Measurements from ENCODE around the gene RBM39. TPM values are rescaled to one million over a fixed set of nuclear protein-coding genes. Genes with fewer than 3 reads are reported as not detected.
"Not testable (repeated sequence)": the region's sequence is repeated elsewhere in the genome, so short reads cannot be mapped to it uniquely, and the experiment has no call there.

RBM39 gene
- total and polyA plus RNA-seq, 7 donors: 93.0 to 171 (median 136) TPM

GRCh38 chr20:35721219-35721618 is 20.8 kb downstream of the RBM39 start:
- Histone ChIP-seq H3K4me3 (no peak overlapping the region), H3K9me3 (no peaks in the 10 kb centered on the region), H3K4me1 (peaks cover 73% of the 10 kb centered on the region), H3K27ac (peak overlapping the region; percentile 25), H3K27me3 (ENCODE audit: insufficient read depth in 3 of 3, low read length in 2 of 3) (no peaks in the 10 kb centered on the region), H3K36me3 (ENCODE audit: insufficient read depth in 1 of 2, low read depth in 1 of 2) (peaks cover 14 to 100% of the 10 kb centered on the region in 2 donors)
- no peak for TF ChIP-seq CTCF (IDR thresholded peaks at IDR 0.05)
- 92 to 98% (median 93%) methylated on average over 3 of the region's 3 CpGs for WGBS, 3 donors
- intact Hi-C loops (cut with DNase I): no loop called here
- DNase-seq (no peak), ATAC-seq (no peak)

DNA sequence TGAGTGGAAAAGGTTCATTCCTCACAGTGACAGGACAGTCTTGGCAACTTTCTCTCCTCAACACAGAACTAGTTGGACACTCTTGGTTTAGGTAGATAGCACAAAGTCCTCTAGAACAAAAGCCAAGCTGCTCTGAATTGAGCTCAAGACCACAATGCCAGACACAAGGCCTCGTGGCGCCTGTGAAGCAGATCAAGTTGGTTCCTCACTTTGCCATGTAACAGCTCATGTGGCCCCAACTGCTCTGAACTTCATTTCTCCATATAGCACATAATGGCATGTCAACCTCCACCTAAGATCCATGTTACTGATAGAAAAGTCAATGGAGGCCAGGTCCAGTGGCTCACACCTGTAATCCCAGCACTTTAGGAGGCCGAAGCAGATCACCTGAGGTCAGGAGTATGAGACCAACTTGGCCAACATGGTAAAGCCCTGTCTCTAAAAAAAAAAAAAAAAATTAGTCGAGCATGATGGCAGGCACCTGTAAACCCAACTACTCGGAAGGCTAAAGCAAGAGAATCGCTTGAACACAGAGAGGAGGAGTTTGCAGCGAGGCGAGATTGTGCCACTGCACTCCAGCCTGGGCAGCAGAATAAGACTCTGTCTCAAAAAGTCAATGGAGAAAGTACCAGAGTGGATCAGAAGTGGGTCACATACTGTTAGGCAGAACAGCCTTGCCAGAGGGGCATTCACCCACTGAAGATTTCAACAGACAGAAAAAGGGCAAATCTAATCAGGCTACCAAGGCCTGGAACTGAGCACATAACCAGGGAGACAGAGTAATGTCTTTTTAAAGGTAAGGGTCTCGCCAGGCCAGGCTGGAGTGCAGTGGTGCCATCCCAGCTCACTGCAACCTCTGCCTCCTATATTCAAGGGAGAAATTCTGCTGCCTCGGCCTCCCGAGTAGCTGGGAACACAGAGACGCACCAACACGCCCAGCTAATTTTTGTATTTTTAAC is 21.6 kb downstream of the RBM39 start:
- TF ChIP-seq CTCF (IDR thresholded peaks at IDR 0.05): no peak
- H3K27me3 ChIP-seq (ENCODE audit: insufficient read depth in 3 of 3, low read length in 2 of 3): no peaks in the 10 kb centered on the region
- intact Hi-C loops (cut with DNase I): no loop called here
- DNase-seq (no peak), ATAC-seq (no peak)
- WGBS, 3 donors: 88 to 93% (median 88%) methylated on average over 13 of the region's 13 CpGs
- peak overlapping the region; percentile 57 for H3K27ac ChIP-seq
- H3K36me3 ChIP-seq (ENCODE audit: insufficient read depth in 1 of 2, low read depth in 1 of 2): peaks cover 16 to 100% of the 10 kb centered on the region in 2 donors
- no peak overlapping the region for H3K4me3 ChIP-seq
- peaks cover 78% of the 10 kb centered on the region for H3K4me1 ChIP-seq
- no peaks in the 10 kb centered on the region for H3K9me3 ChIP-seq

GRCh38 chr20:35719717-35720116 is 22.3 kb downstream of the RBM39 start:
- Histone ChIP-seq H3K27me3 (ENCODE audit: insufficient read depth in 3 of 3, low read length in 2 of 3) (no peaks in the 10 kb centered on the region), H3K4me3 (no peak overlapping the region), H3K4me1 (peaks cover 83% of the 10 kb centered on the region), H3K9me3 (no peaks in the 10 kb centered on the region), H3K36me3 (ENCODE audit: insufficient read depth in 1 of 2, low read depth in 1 of 2) (peaks cover 13 to 100% of the 10 kb centered on the region in 2 donors), H3K27ac (peak overlapping the region; percentile 57)
- ATAC-seq (no peak), DNase-seq (no peak)
- WGBS, 3 donors: 34 to 53% (median 37%) methylated on average over 8 of the region's 8 CpGs
- TF ChIP-seq CTCF (IDR thresholded peaks at IDR 0.05): no peak
- intact Hi-C loops (cut with DNase I): loop anchor here in 1 of 2 donors (10.0 kb wide), 1 partner anchor 65 kb away; no protein-coding TSS in a partner anchor

DNA sequence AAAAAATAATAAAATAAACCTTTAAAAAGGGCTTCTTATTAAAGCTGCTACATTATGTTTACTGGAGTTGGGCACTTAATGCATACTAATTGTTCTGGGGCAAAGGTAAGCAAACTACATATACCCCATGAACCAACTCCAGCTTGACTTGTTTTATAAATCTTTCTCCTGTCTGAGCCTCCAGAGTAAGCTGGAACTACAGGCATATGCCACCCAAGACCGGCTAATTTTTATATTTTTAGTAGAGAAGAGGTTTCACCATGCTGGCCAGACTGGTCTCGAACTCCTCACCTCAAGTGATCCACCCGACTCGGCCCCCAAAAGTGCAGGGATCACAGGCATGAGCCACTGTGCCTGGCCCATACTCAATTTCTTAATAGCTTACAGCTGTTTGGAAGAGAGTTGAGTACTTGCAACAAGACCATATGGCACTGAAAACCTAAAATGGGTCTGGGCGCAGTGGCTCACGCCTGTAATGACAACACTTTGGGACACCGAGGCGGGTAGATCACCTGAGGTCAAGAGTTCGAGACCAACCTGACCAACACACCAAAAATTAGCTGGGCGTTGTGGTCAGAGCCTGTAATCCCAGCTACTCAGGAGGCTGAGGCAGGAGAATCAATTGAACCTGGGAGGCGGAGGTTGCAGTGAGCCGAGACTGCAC is 23.0 kb downstream of the RBM39 start:
- ATAC-seq (peak in 3 of 4 donors; percentile 44 to 71 (median 63)), DNase-seq (peak in 1 of 2 donors; percentile 66)
- peaks cover 85% of the 10 kb centered on the region for H3K4me1 ChIP-seq
- no peaks in the 10 kb centered on the region for H3K9me3 ChIP-seq
- peak overlapping the region; percentile 57 for H3K27ac ChIP-seq
- TF ChIP-seq CTCF (IDR thresholded peaks at IDR 0.05): no peak
- intact Hi-C loops (cut with DNase I): loop anchor here in 1 of 2 donors (10.0 kb wide), 1 partner anchor 64 kb away; no protein-coding TSS in a partner anchor
- peaks cover 11 to 100% of the 10 kb centered on the region in 2 donors for H3K36me3 ChIP-seq (ENCODE audit: insufficient read depth in 1 of 2, low read depth in 1 of 2)
- 51 to 77% (median 51%) methylated on average over 12 of the region's 12 CpGs for WGBS, 3 donors
- no peak overlapping the region for H3K4me3 ChIP-seq
- H3K27me3 ChIP-seq (ENCODE audit: insufficient read depth in 3 of 3, low read length in 2 of 3): no peaks in the 10 kb centered on the region

DNA sequence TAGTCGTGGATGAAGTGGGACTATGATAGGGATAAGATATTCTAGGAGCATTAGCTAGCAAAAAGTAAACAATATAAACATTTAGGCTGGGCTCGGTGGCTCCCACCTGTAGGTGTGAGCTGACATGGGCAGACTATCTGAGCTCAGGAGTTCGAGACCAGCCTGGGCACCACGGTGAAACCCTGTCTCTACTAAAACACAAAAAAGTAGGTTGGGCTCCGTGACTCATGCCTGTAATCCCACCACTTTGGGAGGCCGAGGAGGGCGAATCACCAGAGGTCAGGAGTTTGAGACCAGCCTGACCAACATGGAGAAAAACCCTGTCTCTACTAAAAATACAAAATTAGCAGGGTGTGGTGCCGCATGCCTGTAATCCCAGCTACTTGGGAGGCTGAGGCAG is 23.7 kb downstream of the RBM39 start:
- Histone ChIP-seq H3K4me1 (peaks cover 77% of the 10 kb centered on the region), H3K36me3 (ENCODE audit: insufficient read depth in 1 of 2, low read depth in 1 of 2) (peaks cover 10 to 100% of the 10 kb centered on the region in 2 donors), H3K27ac (peak overlapping the region; percentile 57)
- 87 to 90% (median 89%) methylated on average over 8 of the region's 8 CpGs for WGBS, 3 donors
- not testable (repeated sequence) for DNase-seq; H3K27me3 ChIP-seq (ENCODE audit: insufficient read depth in 3 of 3, low read length in 2 of 3); H3K9me3 ChIP-seq; ATAC-seq; H3K4me3 ChIP-seq
- intact Hi-C loops (cut with DNase I): loop anchor here in 1 of 2 donors (10.0 kb wide), 1 partner anchor 64 kb away; no protein-coding TSS in a partner anchor
